ENCODE data around the gene CRIP2. TPM values are rescaled to one million over a fixed set of nuclear protein-coding genes. Genes with fewer than 3 reads are reported as not detected.

The CRIP2 gene
- total and polyA plus RNA-seq, 10 of the 15 experiments (the other 5 are each of a cell fraction or from before 2014, with no cell fraction given), result 0.04 to 0.62 (median 0.37) TPM; not detected in 5

DNA sequence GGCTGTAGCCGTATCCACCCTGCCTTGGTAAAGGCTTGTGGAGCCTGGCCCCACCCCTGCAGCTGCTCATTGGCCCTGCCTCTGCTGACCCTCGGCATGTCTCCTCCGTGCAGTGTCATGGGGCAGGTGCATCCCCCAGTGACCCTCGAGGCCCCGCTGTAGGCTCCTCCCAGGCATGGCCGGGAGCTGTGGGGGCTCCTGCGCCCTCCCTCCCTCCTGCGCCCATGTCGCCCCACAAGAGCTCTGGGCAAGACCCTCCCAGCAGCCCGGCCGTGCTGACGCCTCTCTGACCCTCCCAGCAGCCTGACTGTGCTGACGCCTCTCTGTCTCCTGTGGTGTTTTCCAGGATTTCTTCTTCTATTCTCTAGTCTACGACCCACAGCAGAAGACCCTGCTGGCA is 20.8 kb upstream of the CRIP2 start:
- Histone ChIP-seq H3K4me2 (ENCODE audit: control insufficient read depth, insufficient read depth) (no peak overlapping the region), H4K20me1 (ENCODE audit: control insufficient read depth, insufficient read depth) (no peaks in the 10 kb centered on the region; the same call in 1 of the 2 replicates), H2AFZ (ENCODE audit: control insufficient read depth, low read depth, low read length) (no peak overlapping the region), H3K4me1 (ENCODE audit: control insufficient read depth, insufficient read depth, low read length) (no peaks in the 10 kb centered on the region), H3K9ac (ENCODE audit: control insufficient read depth, insufficient read depth, low read length) (no peak overlapping the region), H3K4me3 (no peak overlapping the region), H3K36me3 (ENCODE audit: control insufficient read depth in 2 of 2, insufficient read depth in 2 of 2, low read length in 1 of 2) (peaks cover 3 to 42% of the 10 kb centered on the region in 2 experiments; a peak in 3 of 4 replicates), H3K27ac (ENCODE audit: control insufficient read depth, insufficient read depth) (no peak overlapping the region), H3K9me3 (replicated peaks; ENCODE audit: control insufficient read depth, insufficient read depth, low read length) (no peaks in the 10 kb centered on the region), H3K79me2 (ENCODE audit: control insufficient read depth, insufficient read depth, low read length) (no peaks in the 10 kb centered on the region), H3K27me3 (replicated peaks in 1 of 2; ENCODE audit: control insufficient read depth in 2 of 2, insufficient read depth in 2 of 2, low read length in 1 of 2) (no peaks in the 10 kb centered on the region)
- no TSS peak for BruUV-seq (replicated peaks)
- in situ Hi-C loops (cut with MboI), result no loop called here
- WGBS (ENCODE audit: insufficient coverage, insufficient replicate concordance, low lambda C conversion rate, missing lambda C conversion rate), result 87% methylated on average over 14 of the region's 14 CpGs
- no peak for FAIRE-seq
- SMC1A ChIA-PET (ENCODE audit: uncharacterized antibody, unreplicated experiment), result no interaction called here
- ATAC-seq, result no peak
- CTCF ChIA-PET, result interaction anchor here (1.0 kb wide), 1 partner anchor 27 kb away, joined by 3 read pairs; no protein-coding TSS in a partner anchor
- RAD21 ChIA-PET (ENCODE audit: unreplicated experiment), result no interaction called here
- DNase-seq (ENCODE audit: low read depth, low spot score), result no peak
- POLR2A ChIA-PET, result no interaction called here
- intact Hi-C loops (cut with micrococcal nuclease; ENCODE audit: unreplicated experiment), result no loop called here
- TF ChIP-seq RBBP5 (conservative IDR thresholded peaks at IDR 0.05) (no peak), JUNB (IDR thresholded peaks at IDR 0.05) (no peak), MEF2A (IDR thresholded peaks at IDR 0.05; ENCODE audit: insufficient read depth, low read depth, low read length) (no peak)
- TF ChIP-seq, protein P1, sequence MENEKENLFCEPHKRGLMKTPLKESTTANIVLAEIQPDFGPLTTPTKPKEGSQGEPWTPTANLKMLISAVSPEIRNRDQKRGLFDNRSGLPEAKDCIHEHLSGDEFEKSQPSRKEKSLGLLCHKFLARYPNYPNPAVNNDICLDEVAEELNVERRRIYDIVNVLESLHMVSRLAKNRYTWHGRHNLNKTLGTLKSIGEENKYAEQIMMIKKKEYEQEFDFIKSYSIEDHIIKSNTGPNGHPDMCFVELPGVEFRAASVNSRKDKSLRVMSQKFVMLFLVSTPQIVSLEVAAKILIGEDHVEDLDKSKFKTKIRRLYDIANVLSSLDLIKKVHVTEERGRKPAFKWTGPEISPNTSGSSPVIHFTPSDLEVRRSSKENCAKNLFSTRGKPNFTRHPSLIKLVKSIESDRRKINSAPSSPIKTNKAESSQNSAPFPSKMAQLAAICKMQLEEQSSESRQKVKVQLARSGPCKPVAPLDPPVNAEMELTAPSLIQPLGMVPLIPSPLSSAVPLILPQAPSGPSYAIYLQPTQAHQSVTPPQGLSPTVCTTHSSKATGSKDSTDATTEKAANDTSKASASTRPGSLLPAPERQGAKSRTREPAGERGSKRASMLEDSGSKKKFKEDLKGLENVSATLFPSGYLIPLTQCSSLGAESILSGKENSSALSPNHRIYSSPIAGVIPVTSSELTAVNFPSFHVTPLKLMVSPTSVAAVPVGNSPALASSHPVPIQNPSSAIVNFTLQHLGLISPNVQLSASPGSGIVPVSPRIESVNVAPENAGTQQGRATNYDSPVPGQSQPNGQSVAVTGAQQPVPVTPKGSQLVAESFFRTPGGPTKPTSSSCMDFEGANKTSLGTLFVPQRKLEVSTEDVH (IDR thresholded peaks at IDR 0.05; ENCODE audit: low read depth, partially characterized antibody), result no peak
